Measurements from ENCODE around the gene PBX3. TPM values are rescaled to one million over a fixed set of nuclear protein-coding genes. Genes with fewer than 3 reads are reported as not detected.

Gene PBX3
- total RNA-seq, 1 experiment from 2014 or later = 8.8 TPM

DNA sequence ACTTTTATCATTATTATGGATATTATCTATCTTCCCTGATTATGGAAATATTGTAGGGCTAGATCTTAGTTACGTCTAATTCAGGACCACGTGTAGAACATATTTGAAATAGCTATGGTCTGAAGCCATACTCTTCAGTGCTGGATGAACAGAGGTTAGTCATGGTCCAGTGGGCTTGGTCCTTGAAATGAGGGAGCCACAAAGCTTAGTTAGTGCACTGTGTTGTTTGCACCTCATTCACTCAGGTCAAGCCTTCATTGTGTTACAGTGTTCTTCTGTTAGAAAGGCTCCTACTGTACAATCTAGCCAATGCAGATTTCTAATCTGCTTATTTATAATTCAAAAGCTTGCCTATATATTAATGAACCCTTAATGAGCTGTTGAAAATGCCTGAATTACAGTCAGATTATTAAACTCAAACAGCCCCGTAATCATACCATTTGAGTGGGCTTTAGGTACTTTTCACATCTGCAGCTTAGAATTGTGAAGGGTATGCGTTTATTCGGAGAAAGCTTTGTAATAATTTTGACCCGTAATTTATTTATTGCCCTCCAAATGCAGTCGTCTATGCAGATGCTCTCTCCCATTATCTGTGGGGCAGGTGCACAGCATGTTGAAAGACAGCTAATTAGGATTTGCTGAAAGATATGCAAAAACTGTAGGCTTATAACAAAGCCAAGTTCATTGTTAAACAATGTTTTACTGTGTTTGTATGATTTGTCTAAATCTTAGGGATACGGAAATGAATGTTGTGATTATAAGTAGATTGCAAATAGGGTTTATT lies 164.9 kb downstream of the PBX3 start:
- Histone ChIP-seq H3K4me3 (ENCODE audit: low read length) (no peak overlapping the region), H3K9me2 (replicated peaks; ENCODE audit: insufficient read depth, low read length) (no peaks in the 10 kb centered on the region), H4K20me1 (ENCODE audit: insufficient read depth, low read depth, low read length) (0 out of 2 replicates have a peak, but pooled peaks cover 3% of the 10 kb centered on the region), H3K36me3 (ENCODE audit: insufficient read depth, low read length) (no peaks in the 10 kb centered on the region), H3K27me3 (ENCODE audit: low read length) (no peaks in the 10 kb centered on the region), H3K9me3 (ENCODE audit: low read length) (no peaks in the 10 kb centered on the region), H3K9ac (ENCODE audit: low read length) (no peak overlapping the region), H3K4me2 (ENCODE audit: low read depth, low read length, poor library complexity, severe bottlenecking) (no peak overlapping the region), H3K4me1 (ENCODE audit: low read length) (no peaks in the 10 kb centered on the region), H3K27ac (ENCODE audit: low read length) (no peak overlapping the region), H2AFZ (ENCODE audit: low read length) (no peak overlapping the region), H3K79me2 (ENCODE audit: low read length) (no peaks in the 10 kb centered on the region)
- DNase-seq = no peak

DNA sequence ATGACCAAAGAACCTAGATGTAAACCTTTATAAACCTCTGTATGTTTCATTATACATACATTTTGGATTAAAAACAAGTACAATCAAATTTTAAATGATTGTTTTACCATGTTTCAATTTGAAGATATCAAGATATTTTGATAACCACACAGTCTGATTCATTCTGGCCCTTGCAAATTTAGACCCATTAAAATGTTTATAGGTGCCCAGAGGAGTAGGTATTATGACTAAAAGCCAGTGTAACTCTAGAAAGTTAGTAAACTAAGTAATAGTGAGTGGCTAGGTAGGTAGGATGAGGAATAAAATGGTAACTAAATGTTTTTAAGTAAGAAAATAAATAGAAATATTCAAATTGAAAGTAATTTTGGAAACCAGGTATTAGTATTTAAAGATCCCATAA lies 165.5 kb downstream of the PBX3 start:
- H3K27me3 ChIP-seq (ENCODE audit: low read length) = no peaks in the 10 kb centered on the region
- H2AFZ ChIP-seq (ENCODE audit: low read length) = no peak overlapping the region
- H3K79me2 ChIP-seq (ENCODE audit: low read length) = no peaks in the 10 kb centered on the region
- H3K9me2 ChIP-seq (replicated peaks; ENCODE audit: insufficient read depth, low read length) = no peaks in the 10 kb centered on the region
- no peak for DNase-seq
- no peak overlapping the region for H3K4me3 ChIP-seq (ENCODE audit: low read length)
- H3K4me2 ChIP-seq (ENCODE audit: low read depth, low read length, poor library complexity, severe bottlenecking) = no peak overlapping the region
- 0 out of 2 replicates have a peak, but pooled peaks cover 3% of the 10 kb centered on the region for H4K20me1 ChIP-seq (ENCODE audit: insufficient read depth, low read depth, low read length)
- no peaks in the 10 kb centered on the region for H3K36me3 ChIP-seq (ENCODE audit: insufficient read depth, low read length)
- H3K27ac ChIP-seq (ENCODE audit: low read length) = no peak overlapping the region
- H3K9ac ChIP-seq (ENCODE audit: low read length) = no peak overlapping the region
- H3K9me3 ChIP-seq (ENCODE audit: low read length) = no peaks in the 10 kb centered on the region
- no peaks in the 10 kb centered on the region for H3K4me1 ChIP-seq (ENCODE audit: low read length)

DNA sequence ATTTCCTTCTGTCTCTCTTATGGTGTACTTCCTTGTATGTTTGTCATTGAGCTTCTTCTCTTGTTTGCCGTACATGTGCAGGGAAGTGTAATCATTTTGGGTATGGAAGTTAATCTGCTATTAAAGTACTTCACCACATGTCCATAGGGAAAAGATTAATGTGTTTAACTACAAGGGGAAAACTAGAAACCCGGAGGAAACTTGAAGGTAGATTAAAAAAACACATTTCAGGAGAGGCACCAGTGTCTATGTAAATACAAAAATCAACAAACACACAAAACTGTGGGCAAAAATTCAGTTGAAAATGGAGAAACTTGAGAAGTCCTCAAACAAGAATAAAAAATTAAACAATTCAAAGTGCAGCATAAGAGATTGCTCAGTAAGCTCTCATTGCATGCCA lies 166.4 kb downstream of the PBX3 start:
- DNase-seq = no peak
- H3K27me3 ChIP-seq (ENCODE audit: low read length) = no peaks in the 10 kb centered on the region
- no peaks in the 10 kb centered on the region for H4K20me1 ChIP-seq (ENCODE audit: insufficient read depth, low read depth, low read length)
- H3K9ac ChIP-seq (ENCODE audit: low read length) = no peak overlapping the region
- H3K4me1 ChIP-seq (ENCODE audit: low read length) = no peaks in the 10 kb centered on the region
- no peaks in the 10 kb centered on the region for H3K36me3 ChIP-seq (ENCODE audit: insufficient read depth, low read length)
- no peaks in the 10 kb centered on the region for H3K9me3 ChIP-seq (ENCODE audit: low read length)
- H2AFZ ChIP-seq (ENCODE audit: low read length) = no peak overlapping the region
- H3K4me3 ChIP-seq (ENCODE audit: low read length) = no peak overlapping the region
- no peaks in the 10 kb centered on the region for H3K9me2 ChIP-seq (replicated peaks; ENCODE audit: insufficient read depth, low read length)
- H3K4me2 ChIP-seq (ENCODE audit: low read depth, low read length, poor library complexity, severe bottlenecking) = no peak overlapping the region
- H3K27ac ChIP-seq (ENCODE audit: low read length) = no peak overlapping the region
- no peaks in the 10 kb centered on the region for H3K79me2 ChIP-seq (ENCODE audit: low read length)

GRCh38 chr9:125914411-125914810 lies 167.2 kb downstream of the PBX3 start:
- Histone ChIP-seq H3K4me3 (ENCODE audit: low read length) (no peak overlapping the region), H3K4me1 (ENCODE audit: low read length) (no peaks in the 10 kb centered on the region), H2AFZ (ENCODE audit: low read length) (no peak overlapping the region), H3K4me2 (ENCODE audit: low read depth, low read length, poor library complexity, severe bottlenecking) (no peak overlapping the region), H3K27ac (ENCODE audit: low read length) (no peak overlapping the region), H3K9ac (ENCODE audit: low read length) (no peak overlapping the region), H3K36me3 (ENCODE audit: insufficient read depth, low read length) (no peaks in the 10 kb centered on the region), H3K9me3 (ENCODE audit: low read length) (no peaks in the 10 kb centered on the region), H3K27me3 (ENCODE audit: low read length) (no peaks in the 10 kb centered on the region), H4K20me1 (ENCODE audit: insufficient read depth, low read depth, low read length) (no peaks in the 10 kb centered on the region), H3K79me2 (ENCODE audit: low read length) (no peaks in the 10 kb centered on the region), H3K9me2 (replicated peaks; ENCODE audit: insufficient read depth, low read length) (no peaks in the 10 kb centered on the region)
- DNase-seq = no peak

DNA sequence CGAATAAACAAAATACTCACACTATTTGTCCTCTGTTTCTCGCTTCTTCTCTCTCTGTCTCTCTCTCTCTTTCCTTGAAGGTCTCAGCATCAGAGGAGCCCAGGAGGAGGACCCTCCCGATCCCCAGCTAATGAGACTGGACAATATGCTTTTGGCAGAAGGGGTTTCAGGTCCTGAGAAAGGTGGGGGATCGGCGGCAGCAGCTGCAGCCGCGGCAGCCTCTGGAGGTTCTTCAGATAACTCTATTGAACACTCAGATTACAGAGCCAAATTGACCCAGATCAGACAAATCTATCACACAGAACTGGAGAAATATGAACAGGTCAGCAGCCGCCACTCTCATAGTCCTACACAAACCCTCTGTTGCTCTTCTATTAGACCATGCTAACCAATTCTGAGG lies 168.4 kb downstream of the PBX3 start:
- H3K27ac ChIP-seq (ENCODE audit: low read length) = no peak overlapping the region
- H3K9ac ChIP-seq (ENCODE audit: low read length) = no peak overlapping the region
- no peaks in the 10 kb centered on the region for H4K20me1 ChIP-seq (ENCODE audit: insufficient read depth, low read depth, low read length)
- DNase-seq = no peak
- H3K36me3 ChIP-seq (ENCODE audit: insufficient read depth, low read length) = no peaks in the 10 kb centered on the region
- no peaks in the 10 kb centered on the region for H3K9me2 ChIP-seq (replicated peaks; ENCODE audit: insufficient read depth, low read length)
- H3K27me3 ChIP-seq (ENCODE audit: low read length) = no peaks in the 10 kb centered on the region
- no peak overlapping the region for H3K4me3 ChIP-seq (ENCODE audit: low read length)
- H3K4me1 ChIP-seq (ENCODE audit: low read length) = no peaks in the 10 kb centered on the region
- no peaks in the 10 kb centered on the region for H3K9me3 ChIP-seq (ENCODE audit: low read length)
- no peak overlapping the region for H2AFZ ChIP-seq (ENCODE audit: low read length)
- H3K79me2 ChIP-seq (ENCODE audit: low read length) = no peaks in the 10 kb centered on the region
- H3K4me2 ChIP-seq (ENCODE audit: low read depth, low read length, poor library complexity, severe bottlenecking) = no peak overlapping the region

- DNase-seq = no peak
- H3K27ac ChIP-seq (ENCODE audit: low read length) = no peak overlapping the region
- H3K4me1 ChIP-seq (ENCODE audit: low read length) = no peaks in the 10 kb centered on the region
- no peaks in the 10 kb centered on the region for H3K36me3 ChIP-seq (ENCODE audit: insufficient read depth, low read length)
- H4K20me1 ChIP-seq (ENCODE audit: insufficient read depth, low read depth, low read length) = no peaks in the 10 kb centered on the region
- no peaks in the 10 kb centered on the region for H3K27me3 ChIP-seq (ENCODE audit: low read length)
- no peaks in the 10 kb centered on the region for H3K79me2 ChIP-seq (ENCODE audit: low read length)
- H3K9ac ChIP-seq (ENCODE audit: low read length) = no peak overlapping the region
- no peaks in the 10 kb centered on the region for H3K9me3 ChIP-seq (ENCODE audit: low read length)
- H2AFZ ChIP-seq (ENCODE audit: low read length) = no peak overlapping the region
- H3K9me2 ChIP-seq (replicated peaks; ENCODE audit: insufficient read depth, low read length) = no peaks in the 10 kb centered on the region
- H3K4me2 ChIP-seq (ENCODE audit: low read depth, low read length, poor library complexity, severe bottlenecking) = no peak overlapping the region
- H3K4me3 ChIP-seq (ENCODE audit: low read length) = no peak overlapping the region
These were observed 172.4 kb downstream of the PBX3 start for GRCh38 chr9:125919565-125919964.

- H3K9me2 ChIP-seq (replicated peaks; ENCODE audit: insufficient read depth, low read length) = no peaks in the 10 kb centered on the region
- H3K9ac ChIP-seq (ENCODE audit: low read length) = no peak overlapping the region
- DNase-seq = no peak
- H2AFZ ChIP-seq (ENCODE audit: low read length) = no peak overlapping the region
- H3K79me2 ChIP-seq (ENCODE audit: low read length) = no peaks in the 10 kb centered on the region
- no peaks in the 10 kb centered on the region for H4K20me1 ChIP-seq (ENCODE audit: insufficient read depth, low read depth, low read length)
- H3K36me3 ChIP-seq (ENCODE audit: insufficient read depth, low read length) = no peaks in the 10 kb centered on the region
- H3K27me3 ChIP-seq (ENCODE audit: low read length) = no peaks in the 10 kb centered on the region
- no peak overlapping the region for H3K27ac ChIP-seq (ENCODE audit: low read length)
- no peak overlapping the region for H3K4me2 ChIP-seq (ENCODE audit: low read depth, low read length, poor library complexity, severe bottlenecking)
- no peaks in the 10 kb centered on the region for H3K9me3 ChIP-seq (ENCODE audit: low read length)
- no peak overlapping the region for H3K4me3 ChIP-seq (ENCODE audit: low read length)
- H3K4me1 ChIP-seq (ENCODE audit: low read length) = no peaks in the 10 kb centered on the region
These were observed 173.2 kb downstream of the PBX3 start for GRCh38 chr9:125920402-125920801.

DNA sequence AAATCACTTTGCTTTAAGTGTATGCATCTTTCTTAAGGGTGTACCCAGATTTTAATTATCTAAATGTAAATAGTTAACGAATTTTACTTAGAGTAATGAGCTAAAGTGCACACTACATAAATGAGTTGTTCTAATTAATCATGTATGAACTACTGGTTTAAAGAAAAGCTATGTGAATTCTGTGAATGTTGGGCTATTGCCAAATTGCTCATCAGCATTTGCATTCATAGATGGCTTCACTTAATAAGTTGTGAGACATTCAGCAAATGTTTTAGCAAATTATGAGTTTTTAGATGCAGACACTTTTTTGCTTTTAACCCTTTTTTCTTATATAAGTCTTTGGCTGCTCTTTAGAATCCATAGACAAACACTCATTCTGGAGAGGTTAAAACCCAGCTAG lies 175.7 kb downstream of the PBX3 start:
- no peak overlapping the region for H3K27ac ChIP-seq (ENCODE audit: low read length)
- DNase-seq = no peak
- no peak overlapping the region for H2AFZ ChIP-seq (ENCODE audit: low read length)
- H3K4me3 ChIP-seq (ENCODE audit: low read length) = no peak overlapping the region
- no peak overlapping the region for H3K9ac ChIP-seq (ENCODE audit: low read length)
- H3K27me3 ChIP-seq (ENCODE audit: low read length) = no peaks in the 10 kb centered on the region
- H3K9me2 ChIP-seq (replicated peaks; ENCODE audit: insufficient read depth, low read length) = no peaks in the 10 kb centered on the region
- H3K4me1 ChIP-seq (ENCODE audit: low read length) = no peaks in the 10 kb centered on the region
- H3K79me2 ChIP-seq (ENCODE audit: low read length) = no peaks in the 10 kb centered on the region
- H3K36me3 ChIP-seq (ENCODE audit: insufficient read depth, low read length) = no peaks in the 10 kb centered on the region
- H3K4me2 ChIP-seq (ENCODE audit: low read depth, low read length, poor library complexity, severe bottlenecking) = no peak overlapping the region
- no peaks in the 10 kb centered on the region for H3K9me3 ChIP-seq (ENCODE audit: low read length)
- H4K20me1 ChIP-seq (ENCODE audit: insufficient read depth, low read depth, low read length) = no peaks in the 10 kb centered on the region

All from Karpas-422 (cell line).